ENCODE data around the gene ENO4.

ENO4 gene

DNA sequence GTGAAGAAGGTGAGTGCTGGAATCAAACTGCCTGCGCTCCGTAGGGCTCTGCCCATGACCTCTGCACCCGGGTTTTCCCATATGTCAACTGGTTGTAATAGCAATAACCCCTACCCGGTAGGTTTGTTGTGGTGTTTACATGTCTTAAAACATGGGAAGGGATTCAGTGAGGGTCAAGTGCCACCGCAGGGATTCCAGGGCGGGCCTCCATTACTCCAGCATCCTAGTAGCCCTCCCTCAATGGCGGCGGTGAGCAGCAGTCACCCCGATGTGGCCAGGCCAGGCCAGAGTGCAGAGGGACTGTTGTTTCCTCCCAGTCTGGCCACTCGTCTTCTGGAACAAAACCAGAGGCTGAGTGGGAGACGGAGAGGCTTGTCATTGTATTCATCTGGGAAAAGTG lies 37.6 kb upstream of the ENO4 start:
- no peak overlapping the region for H3K9ac ChIP-seq (ENCODE audit: low read depth, low read length)
- no peaks in the 10 kb centered on the region for H3K36me3 ChIP-seq (ENCODE audit: control insufficient read depth, insufficient read depth, low read length)
- peaks cover 12% of the 10 kb centered on the region for H3K4me1 ChIP-seq (ENCODE audit: control insufficient read depth, insufficient read depth, low read length)
- H3K4me3 ChIP-seq (ENCODE audit: low read depth, low read length): no peak overlapping the region
- H3K9me3 ChIP-seq (ENCODE audit: control insufficient read depth, insufficient read depth, low read length): no peaks in the 10 kb centered on the region
- no peak overlapping the region for H3K27ac ChIP-seq (ENCODE audit: low read depth, low read length)
- no peaks in the 10 kb centered on the region; the same call in none of the 2 replicates for H3K27me3 ChIP-seq (ENCODE audit: control insufficient read depth, insufficient read depth, low read length)

DNA sequence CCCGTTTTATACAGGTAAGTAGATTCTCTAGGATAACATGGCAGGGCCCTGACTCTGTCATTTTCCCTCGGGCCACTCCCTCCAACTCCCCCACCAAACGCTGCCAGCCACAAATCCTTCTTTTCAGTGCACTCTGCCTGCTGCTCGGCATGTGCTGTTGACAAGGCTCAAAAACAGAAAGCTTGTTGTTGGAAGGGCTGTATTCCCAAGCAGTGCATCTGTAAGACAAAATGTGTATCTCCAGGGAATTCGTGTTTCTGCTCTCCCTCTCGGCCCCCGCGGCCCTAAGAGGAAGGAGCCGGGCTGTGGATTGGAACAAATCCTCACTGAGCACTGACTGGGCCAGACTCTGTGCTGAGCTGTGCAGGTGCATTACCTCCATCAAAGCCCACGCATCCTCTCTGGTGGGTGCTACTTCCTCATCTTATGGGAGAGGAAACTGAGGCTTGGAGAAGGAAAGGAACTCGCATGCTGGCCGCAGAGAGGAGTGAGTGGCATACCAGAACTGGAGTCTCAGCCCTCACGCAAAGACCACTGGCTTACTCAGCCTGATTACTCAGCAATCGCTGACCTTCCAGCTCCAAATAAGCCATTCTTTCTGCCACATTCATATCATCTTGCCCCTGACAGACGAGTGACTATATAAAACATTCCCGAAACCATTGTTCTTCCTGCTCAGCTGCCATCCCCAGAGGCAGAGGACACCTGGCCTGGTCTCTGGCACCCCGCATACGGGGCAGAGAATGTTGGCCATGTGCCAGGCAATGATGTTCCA lies 33.5 kb upstream of the ENO4 start:
- H3K4me1 ChIP-seq (ENCODE audit: control insufficient read depth, insufficient read depth, low read length): peaks cover 6% of the 10 kb centered on the region
- no peaks in the 10 kb centered on the region for H3K9me3 ChIP-seq (ENCODE audit: control insufficient read depth, insufficient read depth, low read length)
- no peak overlapping the region for H3K9ac ChIP-seq (ENCODE audit: low read depth, low read length)
- H3K36me3 ChIP-seq (ENCODE audit: control insufficient read depth, insufficient read depth, low read length): no peaks in the 10 kb centered on the region
- H3K27ac ChIP-seq (ENCODE audit: low read depth, low read length): no peak overlapping the region
- no peaks in the 10 kb centered on the region for H3K27me3 ChIP-seq (ENCODE audit: control insufficient read depth, insufficient read depth, low read length)
- H3K4me3 ChIP-seq (ENCODE audit: low read depth, low read length): no peak overlapping the region

DNA sequence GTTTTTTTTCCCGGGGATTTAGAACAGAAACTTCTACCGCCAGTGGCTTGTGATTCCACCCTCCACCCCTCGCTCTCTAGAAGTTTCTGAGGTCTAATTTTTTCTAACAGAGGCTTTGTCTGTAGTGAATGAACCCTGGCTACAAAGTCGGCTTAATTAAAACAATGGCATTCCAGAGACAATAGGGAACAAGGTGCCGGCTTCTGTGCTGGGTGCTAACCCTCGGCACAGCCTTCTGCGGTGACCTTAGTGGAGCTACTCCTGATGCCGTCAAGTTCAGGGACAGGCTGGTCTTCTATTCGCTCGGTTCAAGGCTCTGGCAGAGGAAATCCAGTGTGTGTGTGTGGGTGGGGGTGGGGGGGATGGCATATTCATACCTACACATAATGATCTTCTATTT lies 32.1 kb upstream of the ENO4 start:
- Histone ChIP-seq H3K27me3 (ENCODE audit: control insufficient read depth, insufficient read depth, low read length) (no peaks in the 10 kb centered on the region), H3K4me3 (ENCODE audit: low read depth, low read length) (no peak overlapping the region), H3K9ac (ENCODE audit: low read depth, low read length) (no peak overlapping the region), H3K4me1 (ENCODE audit: control insufficient read depth, insufficient read depth, low read length) (peaks cover 6% of the 10 kb centered on the region), H3K27ac (ENCODE audit: low read depth, low read length) (no peak overlapping the region), H3K9me3 (ENCODE audit: control insufficient read depth, insufficient read depth, low read length) (no peaks in the 10 kb centered on the region), H3K36me3 (ENCODE audit: control insufficient read depth, insufficient read depth, low read length) (no peaks in the 10 kb centered on the region)

DNA sequence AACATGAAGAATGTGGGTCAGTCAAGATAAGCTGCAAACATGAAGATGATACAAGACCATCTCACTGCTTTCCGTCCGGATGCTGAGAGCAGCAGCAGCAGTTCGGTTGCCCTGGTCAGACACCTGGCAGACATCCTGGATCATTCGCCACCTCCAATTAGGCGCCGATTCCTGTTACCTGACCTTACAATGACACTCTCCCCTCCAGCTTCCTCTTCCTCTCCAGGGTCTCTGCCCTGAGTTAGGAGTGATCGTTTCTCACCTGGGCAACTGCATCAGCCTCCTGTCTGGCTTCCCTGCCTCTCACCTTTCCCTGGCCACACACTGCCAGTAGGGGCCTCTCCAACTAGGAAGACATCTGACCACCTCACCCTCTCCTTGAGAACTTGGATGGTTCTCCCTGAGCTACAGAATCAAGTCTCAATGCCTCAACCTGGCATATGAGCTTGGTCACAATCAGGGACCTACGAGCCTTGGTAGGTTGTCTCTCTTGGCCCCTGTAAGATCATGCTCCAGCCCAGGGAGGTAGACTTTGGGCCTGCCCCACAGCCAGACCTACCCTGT lies 31.4 kb upstream of the ENO4 start:
- no peak overlapping the region for H3K4me3 ChIP-seq (ENCODE audit: low read depth, low read length)
- no peaks in the 10 kb centered on the region for H3K9me3 ChIP-seq (ENCODE audit: control insufficient read depth, insufficient read depth, low read length)
- peaks cover 6% of the 10 kb centered on the region for H3K4me1 ChIP-seq (ENCODE audit: control insufficient read depth, insufficient read depth, low read length)
- H3K9ac ChIP-seq (ENCODE audit: low read depth, low read length): no peak overlapping the region
- no peak overlapping the region for H3K27ac ChIP-seq (ENCODE audit: low read depth, low read length)
- no peaks in the 10 kb centered on the region for H3K36me3 ChIP-seq (ENCODE audit: control insufficient read depth, insufficient read depth, low read length)
- no peaks in the 10 kb centered on the region for H3K27me3 ChIP-seq (ENCODE audit: control insufficient read depth, insufficient read depth, low read length)

DNA sequence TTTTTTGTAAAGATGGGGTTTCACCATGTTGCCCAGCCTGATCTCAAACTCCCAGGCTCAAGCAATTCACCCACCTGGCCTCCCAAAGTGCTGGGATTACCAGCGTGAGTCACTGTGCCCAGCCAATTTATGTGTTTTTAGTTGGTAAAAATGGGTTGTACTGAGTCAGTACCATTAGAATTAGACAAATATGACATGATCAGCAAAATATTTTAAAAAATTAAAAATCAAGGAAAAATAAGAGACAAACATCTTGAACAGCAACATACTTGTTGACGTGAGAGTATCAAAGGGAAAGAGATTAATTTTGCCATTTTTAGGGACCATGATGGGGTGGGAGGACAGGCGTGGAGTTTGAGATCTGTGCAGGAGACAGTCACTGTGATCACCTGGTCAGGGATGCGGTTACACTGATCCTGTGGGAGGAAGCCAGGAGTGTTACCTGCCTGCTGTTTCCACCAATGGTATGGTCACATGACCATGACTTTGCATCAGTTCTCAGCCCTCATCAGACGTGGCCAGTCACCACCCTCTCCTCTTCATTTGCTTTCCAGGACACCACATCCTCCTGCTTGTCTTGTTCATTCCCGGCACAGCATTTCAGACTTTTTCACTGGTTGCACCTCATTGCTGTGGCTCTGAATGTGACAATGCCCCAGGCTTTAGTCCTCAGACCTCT lies 29.2 kb upstream of the ENO4 start:
- Histone ChIP-seq H3K9ac (ENCODE audit: low read depth, low read length) (no peak overlapping the region), H3K36me3 (ENCODE audit: control insufficient read depth, insufficient read depth, low read length) (no peaks in the 10 kb centered on the region), H3K9me3 (ENCODE audit: control insufficient read depth, insufficient read depth, low read length) (no peaks in the 10 kb centered on the region), H3K27ac (ENCODE audit: low read depth, low read length) (no peak overlapping the region), H3K4me1 (ENCODE audit: control insufficient read depth, insufficient read depth, low read length) (peaks cover 6% of the 10 kb centered on the region), H3K27me3 (ENCODE audit: control insufficient read depth, insufficient read depth, low read length) (no peaks in the 10 kb centered on the region), H3K4me3 (ENCODE audit: low read depth, low read length) (no peak overlapping the region)

DNA sequence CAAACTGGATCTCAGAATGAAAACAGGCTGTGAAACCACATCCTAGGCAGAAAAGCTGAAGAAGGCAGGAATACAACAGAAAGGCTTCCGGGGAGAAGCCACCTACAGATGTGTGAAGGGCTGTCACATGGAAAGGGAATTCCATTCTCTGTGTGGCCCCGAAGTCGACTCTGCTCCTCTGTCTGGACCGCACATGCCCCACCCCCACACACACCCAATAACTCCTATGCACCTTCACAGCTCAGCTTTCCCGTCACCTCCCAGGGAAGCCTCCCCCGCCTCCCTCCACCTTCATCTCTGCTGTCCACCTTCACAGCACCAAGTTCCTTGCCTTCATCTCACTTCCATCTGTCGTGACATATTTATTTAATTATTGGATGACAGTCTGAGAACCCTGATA lies 23.4 kb upstream of the ENO4 start:
- Histone ChIP-seq H3K9ac (ENCODE audit: low read depth, low read length) (no peak overlapping the region), H3K4me3 (ENCODE audit: low read depth, low read length) (no peak overlapping the region), H3K36me3 (ENCODE audit: control insufficient read depth, insufficient read depth, low read length) (no peaks in the 10 kb centered on the region), H3K9me3 (ENCODE audit: control insufficient read depth, insufficient read depth, low read length) (no peaks in the 10 kb centered on the region), H3K4me1 (ENCODE audit: control insufficient read depth, insufficient read depth, low read length) (peaks cover 15% of the 10 kb centered on the region), H3K27me3 (ENCODE audit: control insufficient read depth, insufficient read depth, low read length) (no peaks in the 10 kb centered on the region), H3K27ac (ENCODE audit: low read depth, low read length) (no peak overlapping the region)

DNA sequence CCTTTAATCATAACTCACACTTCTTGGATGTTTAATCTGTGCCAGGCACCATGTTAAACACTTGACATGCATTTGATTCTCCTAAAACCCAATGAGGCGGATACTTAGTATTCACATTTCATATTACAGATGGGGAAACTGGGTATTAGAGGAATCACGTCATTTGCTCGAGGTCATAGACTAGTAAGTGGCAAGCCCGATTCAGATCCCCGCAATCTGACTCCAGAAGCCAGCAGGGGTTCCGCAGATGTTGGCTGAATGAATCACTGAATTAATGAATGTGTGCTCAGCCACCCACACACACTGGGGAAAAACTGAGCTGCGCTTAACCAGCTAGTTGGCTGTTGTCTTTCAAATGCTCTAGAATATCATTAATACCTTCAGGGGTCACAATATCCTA lies 22.5 kb upstream of the ENO4 start:
- Histone ChIP-seq H3K27me3 (ENCODE audit: control insufficient read depth, insufficient read depth, low read length) (no peaks in the 10 kb centered on the region), H3K36me3 (ENCODE audit: control insufficient read depth, insufficient read depth, low read length) (no peaks in the 10 kb centered on the region), H3K9ac (ENCODE audit: low read depth, low read length) (no peak overlapping the region), H3K27ac (ENCODE audit: low read depth, low read length) (no peak overlapping the region), H3K4me1 (ENCODE audit: control insufficient read depth, insufficient read depth, low read length) (peaks cover 15% of the 10 kb centered on the region), H3K9me3 (ENCODE audit: control insufficient read depth, insufficient read depth, low read length) (no peaks in the 10 kb centered on the region), H3K4me3 (ENCODE audit: low read depth, low read length) (no peak overlapping the region)

DNA sequence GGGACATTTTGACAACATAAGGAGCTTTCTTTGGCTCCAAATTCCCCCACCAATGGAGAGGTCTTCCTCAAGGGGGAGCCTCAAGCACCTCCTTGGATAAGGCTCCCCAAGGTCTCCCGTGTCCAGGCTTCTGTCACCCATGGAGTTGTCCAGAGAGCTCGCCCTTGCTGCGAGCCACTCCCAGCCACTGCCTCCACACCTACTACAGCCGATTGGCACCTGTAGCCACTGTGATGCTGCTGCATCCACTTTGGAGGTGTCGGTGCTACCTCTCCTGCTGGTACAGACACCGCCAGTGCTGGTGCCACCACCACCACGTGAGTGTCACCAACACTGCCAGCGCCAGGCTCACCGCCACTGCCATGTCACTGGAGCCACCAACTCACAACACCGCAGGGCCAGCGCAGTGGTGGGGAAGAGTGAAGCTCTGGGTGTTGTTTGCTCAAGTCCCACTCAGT lies 22.1 kb upstream of the ENO4 start:
- H3K4me3 ChIP-seq (ENCODE audit: low read depth, low read length): no peak overlapping the region
- no peaks in the 10 kb centered on the region for H3K36me3 ChIP-seq (ENCODE audit: control insufficient read depth, insufficient read depth, low read length)
- peaks cover 15% of the 10 kb centered on the region for H3K4me1 ChIP-seq (ENCODE audit: control insufficient read depth, insufficient read depth, low read length)
- no peaks in the 10 kb centered on the region for H3K27me3 ChIP-seq (ENCODE audit: control insufficient read depth, insufficient read depth, low read length)
- no peak overlapping the region for H3K27ac ChIP-seq (ENCODE audit: low read depth, low read length)
- H3K9me3 ChIP-seq (ENCODE audit: control insufficient read depth, insufficient read depth, low read length): no peaks in the 10 kb centered on the region
- H3K9ac ChIP-seq (ENCODE audit: low read depth, low read length): no peak overlapping the region

DNA sequence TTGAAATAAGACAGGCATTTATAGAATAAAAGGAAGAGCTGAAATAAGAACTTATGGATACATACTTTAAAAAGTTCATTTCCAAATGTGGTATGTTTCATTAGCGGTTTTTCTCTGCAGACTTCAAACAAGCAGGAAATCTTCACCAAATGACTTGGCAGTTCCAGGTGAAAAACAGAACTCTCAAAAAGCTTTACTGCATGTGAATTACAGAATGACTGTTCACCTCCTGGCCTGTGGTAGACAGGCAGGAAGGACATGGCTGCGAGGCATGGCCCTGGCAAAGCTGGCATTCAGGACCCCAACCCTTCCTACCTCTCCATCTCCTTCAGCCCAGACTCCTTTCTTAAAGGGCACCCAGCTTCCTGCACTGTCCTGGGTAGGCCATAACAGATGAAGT lies 21.2 kb upstream of the ENO4 start:
- Histone ChIP-seq H3K27me3 (ENCODE audit: control insufficient read depth, insufficient read depth, low read length) (no peaks in the 10 kb centered on the region), H3K9ac (ENCODE audit: low read depth, low read length) (no peak overlapping the region), H3K27ac (ENCODE audit: low read depth, low read length) (no peak overlapping the region), H3K4me1 (ENCODE audit: control insufficient read depth, insufficient read depth, low read length) (peaks cover 17% of the 10 kb centered on the region), H3K9me3 (ENCODE audit: control insufficient read depth, insufficient read depth, low read length) (no peaks in the 10 kb centered on the region), H3K36me3 (ENCODE audit: control insufficient read depth, insufficient read depth, low read length) (no peaks in the 10 kb centered on the region), H3K4me3 (ENCODE audit: low read depth, low read length) (no peak overlapping the region)

DNA sequence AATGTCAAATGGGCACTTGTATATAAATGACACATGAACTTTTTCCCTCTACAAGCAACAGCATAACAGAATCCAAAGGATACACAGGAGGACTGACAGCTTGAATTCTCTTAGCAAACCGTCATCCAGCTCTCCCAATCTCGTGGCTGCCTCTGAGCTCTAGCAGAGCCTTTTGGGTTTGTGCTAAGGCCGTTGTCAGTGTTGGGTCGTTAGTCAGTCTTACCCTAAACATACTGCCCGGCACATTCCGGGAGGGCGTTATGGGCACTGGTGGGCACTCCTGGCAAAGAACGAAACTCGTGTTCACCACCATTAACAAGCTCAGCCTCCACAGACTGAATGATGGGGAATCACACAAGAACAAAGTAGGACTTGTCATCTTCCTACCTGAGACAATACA lies 19.6 kb upstream of the ENO4 start:
- Histone ChIP-seq H3K9me3 (ENCODE audit: control insufficient read depth, insufficient read depth, low read length) (no peaks in the 10 kb centered on the region), H3K36me3 (ENCODE audit: control insufficient read depth, insufficient read depth, low read length) (no peaks in the 10 kb centered on the region), H3K27ac (ENCODE audit: low read depth, low read length) (no peak overlapping the region), H3K4me3 (ENCODE audit: low read depth, low read length) (no peak overlapping the region), H3K9ac (ENCODE audit: low read depth, low read length) (no peak overlapping the region), H3K4me1 (ENCODE audit: control insufficient read depth, insufficient read depth, low read length) (peaks cover 33% of the 10 kb centered on the region), H3K27me3 (ENCODE audit: control insufficient read depth, insufficient read depth, low read length) (no peaks in the 10 kb centered on the region)

DNA sequence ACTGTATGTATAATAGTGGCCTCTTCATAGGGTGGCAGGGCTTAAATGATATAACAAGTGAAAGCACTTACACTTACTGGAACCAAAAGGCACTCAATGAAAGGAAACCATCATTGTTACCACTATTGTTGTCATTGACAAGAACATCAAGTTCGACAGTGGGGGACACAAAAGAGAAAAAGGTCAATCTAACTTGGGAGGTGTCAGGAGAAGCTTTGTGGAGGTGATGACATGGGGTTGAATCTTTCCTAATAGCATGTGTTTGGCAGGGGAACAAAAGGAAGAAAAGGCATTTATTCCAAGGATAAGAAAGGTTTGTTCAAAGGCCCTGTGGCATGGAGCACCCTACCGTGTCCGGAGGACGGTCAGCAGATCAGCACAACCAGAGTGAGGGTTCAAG lies 18.2 kb upstream of the ENO4 start:
- H3K27me3 ChIP-seq (ENCODE audit: control insufficient read depth, insufficient read depth, low read length): no peaks in the 10 kb centered on the region
- no peak overlapping the region for H3K9ac ChIP-seq (ENCODE audit: low read depth, low read length)
- H3K9me3 ChIP-seq (ENCODE audit: control insufficient read depth, insufficient read depth, low read length): no peaks in the 10 kb centered on the region
- H3K4me3 ChIP-seq (ENCODE audit: low read depth, low read length): no peak overlapping the region
- H3K36me3 ChIP-seq (ENCODE audit: control insufficient read depth, insufficient read depth, low read length): no peaks in the 10 kb centered on the region
- no peak overlapping the region for H3K27ac ChIP-seq (ENCODE audit: low read depth, low read length)
- peaks cover 47% of the 10 kb centered on the region for H3K4me1 ChIP-seq (ENCODE audit: control insufficient read depth, insufficient read depth, low read length)

Data from HUES48 (cell line).